Breast epithelium (tissue), 3 donors: ENCODE measurements around the gene CABP4.

Source experiments
- POLR2A ChIP-seq: fragments of 450-650 bp; IDR thresholded peaks from one replicate; pipeline ENCODE4 v1.6.1; 2016; ENCODE audit warnings: antibody characterized with exemption, mild to moderate bottlenecking, moderate library complexity
- POLR2AphosphoS5 ChIP-seq, 3 donors: sonication (generic); formaldehyde crosslinking; IDR thresholded peaks; one replicate each; pipeline ENCODE4 v1.6.1; 2017; ENCODE audit warnings: antibody characterized with exemption in 3 of 3
- TF ChIP-seq, protein P1 (sequence below), 3 donors: fragments of 450-650 bp; IDR thresholded peaks; one replicate each; pipeline ENCODE4 v1.5.1; 2016 to 2017; ENCODE audit warnings: antibody characterized with exemption in 3 of 3, mild to moderate bottlenecking in 3 of 3, moderate library complexity in 3 of 3

GRCh38 chr11:67408437-67409200, 46.5 kb upstream of the CABP4 start:
- no peak for TF ChIP-seq POLR2A
- TF ChIP-seq, protein P1, sequence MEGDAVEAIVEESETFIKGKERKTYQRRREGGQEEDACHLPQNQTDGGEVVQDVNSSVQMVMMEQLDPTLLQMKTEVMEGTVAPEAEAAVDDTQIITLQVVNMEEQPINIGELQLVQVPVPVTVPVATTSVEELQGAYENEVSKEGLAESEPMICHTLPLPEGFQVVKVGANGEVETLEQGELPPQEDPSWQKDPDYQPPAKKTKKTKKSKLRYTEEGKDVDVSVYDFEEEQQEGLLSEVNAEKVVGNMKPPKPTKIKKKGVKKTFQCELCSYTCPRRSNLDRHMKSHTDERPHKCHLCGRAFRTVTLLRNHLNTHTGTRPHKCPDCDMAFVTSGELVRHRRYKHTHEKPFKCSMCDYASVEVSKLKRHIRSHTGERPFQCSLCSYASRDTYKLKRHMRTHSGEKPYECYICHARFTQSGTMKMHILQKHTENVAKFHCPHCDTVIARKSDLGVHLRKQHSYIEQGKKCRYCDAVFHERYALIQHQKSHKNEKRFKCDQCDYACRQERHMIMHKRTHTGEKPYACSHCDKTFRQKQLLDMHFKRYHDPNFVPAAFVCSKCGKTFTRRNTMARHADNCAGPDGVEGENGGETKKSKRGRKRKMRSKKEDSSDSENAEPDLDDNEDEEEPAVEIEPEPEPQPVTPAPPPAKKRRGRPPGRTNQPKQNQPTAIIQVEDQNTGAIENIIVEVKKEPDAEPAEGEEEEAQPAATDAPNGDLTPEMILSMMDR (IDR thresholded peaks at IDR 0.05): no peak
- TF ChIP-seq POLR2AphosphoS5 (IDR thresholded peaks at IDR 0.05): no peak
